HG03439 (cell line): ENCODE results near the gene MRPS35.
A peak's percentile ranks its signal among the peaks of the same experiment; 100 is the strongest.

Experiments
- ATAC-seq: cut with Tn5 transposase; IDR thresholded peaks from one replicate; pipeline ENCODE4 v1.9.1; 2021; ENCODE audit warnings: mild to moderate bottlenecking, moderate library complexity; ENCODE audit not compliant: unreplicated experiment

MRPS35 gene

DNA sequence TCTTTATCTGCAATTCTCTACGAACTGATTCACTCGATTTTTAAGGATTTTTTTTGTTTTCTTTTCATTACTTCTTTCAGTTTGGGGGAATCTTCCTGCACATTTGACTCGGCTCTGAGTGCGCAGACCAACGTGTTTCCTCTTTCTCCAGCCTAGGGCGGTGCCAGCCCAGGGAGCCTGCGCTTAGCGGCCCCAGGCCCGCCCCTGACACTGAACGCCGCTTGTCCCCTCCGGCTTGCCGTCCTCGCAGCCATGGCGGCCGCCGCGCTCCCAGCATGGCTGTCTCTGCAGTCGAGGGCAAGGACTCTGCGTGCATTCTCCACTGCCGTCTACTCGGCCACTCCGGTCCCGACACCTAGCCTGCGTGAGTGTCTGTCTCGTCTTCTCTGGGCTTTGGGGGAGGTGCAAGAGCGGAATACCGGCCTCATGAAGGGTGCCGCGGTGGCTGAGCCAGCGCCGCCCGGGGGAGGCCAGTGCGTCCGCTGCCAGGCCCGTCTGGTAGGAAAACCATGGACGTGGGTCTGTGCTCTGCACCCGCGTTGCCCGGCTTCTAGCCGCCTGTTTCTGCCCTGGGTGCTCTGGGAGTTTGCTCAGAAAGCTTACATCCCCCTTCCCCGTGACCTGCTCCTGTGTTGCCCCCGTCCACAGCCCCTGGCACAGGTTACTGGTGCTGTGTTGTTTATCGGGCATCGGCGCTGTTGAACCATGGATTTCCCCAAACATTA is at the start of gene MRPS35:
MRPS35 (plus strand) TSS at position 241 of the 725 bp plus-strand sequence; CDS start at position 253, 12 bp downstream.
- ATAC-seq = peak; percentile 96

DNA sequence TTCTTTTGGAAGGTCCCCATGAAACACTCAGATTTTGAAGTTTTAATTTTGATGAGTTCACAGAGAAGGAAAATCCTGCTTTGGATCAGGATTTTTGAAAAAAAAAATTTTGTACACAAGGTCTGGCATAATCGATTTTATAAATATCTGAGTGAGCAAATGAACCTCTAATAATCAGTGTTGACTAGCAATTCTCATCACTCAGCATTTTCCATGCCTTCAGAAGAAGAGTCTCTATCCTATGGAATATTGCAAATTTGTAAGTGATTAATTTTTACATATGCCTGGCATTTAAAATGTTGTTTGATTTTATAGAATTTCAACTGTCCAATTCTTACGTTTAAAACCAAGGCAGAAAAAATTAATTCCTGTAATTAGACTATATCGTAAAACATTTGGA is 44.9 kb upstream of the MRPS35 start:
- ATAC-seq = no peak

- no peak for ATAC-seq
These were observed 44.1 kb upstream of the MRPS35 start for GRCh38 chr12:27666510-27666909.

DNA sequence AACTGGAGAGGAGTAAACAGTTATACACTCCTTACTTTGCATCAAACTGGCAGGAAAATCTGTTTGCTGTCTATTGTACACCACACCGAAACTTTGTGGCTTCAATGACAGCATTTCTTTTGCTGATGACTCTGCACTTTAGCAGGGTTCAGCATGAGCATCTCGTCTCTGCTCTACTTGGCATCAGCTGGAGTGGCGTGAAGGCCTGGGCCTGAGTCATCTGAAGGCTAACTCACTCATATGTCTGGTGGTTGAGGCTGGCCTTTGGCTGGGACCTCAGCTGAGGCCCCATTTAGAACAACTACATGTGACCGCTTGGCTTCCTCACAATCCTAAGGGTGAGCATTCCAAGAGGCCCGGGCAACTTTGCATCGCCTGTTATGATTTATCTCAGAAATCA is 43.1 kb upstream of the MRPS35 start:
- no peak for ATAC-seq

- no peak for ATAC-seq
These were observed 38.6 kb upstream of the MRPS35 start for GRCh38 chr12:27672051-27672450.

- ATAC-seq = no peak
These were observed 38.0 kb upstream of the MRPS35 start for GRCh38 chr12:27672643-27673042.

DNA sequence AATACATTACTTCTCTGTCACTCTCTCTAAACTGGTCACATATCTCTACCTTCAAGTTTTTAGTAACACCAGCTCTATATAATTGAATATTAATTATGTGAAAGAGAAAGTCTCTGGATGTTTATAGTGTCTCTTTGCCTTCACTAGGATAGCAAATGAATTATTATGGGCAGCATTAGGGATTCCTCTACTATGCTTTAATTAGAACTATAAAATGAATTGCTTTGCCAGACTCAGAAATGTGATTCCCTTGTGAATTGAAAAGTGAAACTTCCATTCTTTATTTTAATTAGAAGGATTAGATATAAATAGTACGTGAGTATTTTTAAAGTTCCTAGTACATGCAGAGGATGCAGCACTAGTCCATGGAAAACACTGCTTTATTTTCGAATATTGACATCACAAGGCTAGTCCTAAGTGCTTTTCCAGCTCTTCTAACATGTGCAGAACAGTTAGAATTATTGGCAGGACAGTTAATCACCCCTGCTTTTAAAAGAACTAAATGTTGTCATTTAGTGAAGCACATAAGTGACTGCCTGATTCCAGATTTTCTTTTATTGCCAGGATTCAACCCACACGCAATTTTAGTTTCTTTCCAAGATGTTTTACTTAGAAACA is 37.4 kb upstream of the MRPS35 start:
- no peak for ATAC-seq

DNA sequence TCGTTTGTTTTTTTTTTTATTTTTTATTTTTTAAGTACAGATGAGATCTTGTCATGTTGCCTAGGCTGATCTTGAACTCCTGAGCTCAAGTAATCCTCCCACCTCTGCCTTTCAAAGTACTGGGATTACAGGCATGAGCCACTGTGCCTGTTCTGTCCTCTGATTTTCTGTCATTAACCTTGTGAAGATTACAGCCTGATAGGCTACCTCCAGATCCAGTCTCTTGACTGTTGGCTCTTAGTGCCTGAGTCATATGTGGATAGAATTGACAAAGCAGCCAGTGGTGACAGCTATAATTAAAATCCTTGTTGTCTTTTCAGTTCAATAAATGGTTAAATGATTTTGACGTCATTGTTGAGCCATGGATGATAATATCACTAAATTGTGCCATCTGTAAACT is 35.6 kb upstream of the MRPS35 start:
- no peak for ATAC-seq

DNA sequence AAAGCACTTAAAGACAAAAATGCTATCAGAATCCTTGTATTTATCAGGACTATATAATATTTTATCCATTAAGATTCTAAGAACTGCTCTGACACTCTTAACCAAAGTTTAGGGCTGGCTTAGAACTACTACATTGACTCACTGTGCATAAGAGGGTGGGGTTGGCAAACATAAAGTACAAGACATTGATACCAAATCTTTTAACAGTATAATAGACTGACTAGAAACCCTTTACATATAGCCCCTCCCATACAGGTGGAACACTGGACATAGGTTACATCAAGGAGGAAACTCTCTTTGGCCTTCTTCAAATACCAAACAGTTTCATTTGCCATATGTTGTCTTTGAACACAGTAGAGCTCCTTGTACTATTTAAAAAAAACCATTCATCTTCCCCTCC is 30.0 kb upstream of the MRPS35 start:
- ATAC-seq = no peak

DNA sequence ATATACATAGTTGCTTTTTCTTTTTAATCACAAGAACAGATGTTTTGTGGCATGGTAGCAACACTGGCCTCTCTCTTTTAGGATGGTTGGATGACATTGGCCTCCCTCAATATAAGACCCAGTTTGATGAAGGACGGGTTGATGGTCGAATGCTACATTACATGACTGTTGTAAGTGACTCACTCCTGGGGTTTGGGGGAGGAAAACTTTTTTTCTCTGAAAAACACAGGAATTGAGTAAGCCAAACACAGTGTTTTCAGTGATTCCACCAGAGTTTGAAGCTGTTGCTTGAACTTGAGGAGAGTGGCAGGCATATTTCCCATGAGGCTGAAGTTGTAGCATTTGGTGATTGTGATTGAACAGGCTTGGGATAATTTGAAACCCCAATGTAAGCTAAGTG is 28.1 kb upstream of the MRPS35 start:
- no peak for ATAC-seq

DNA sequence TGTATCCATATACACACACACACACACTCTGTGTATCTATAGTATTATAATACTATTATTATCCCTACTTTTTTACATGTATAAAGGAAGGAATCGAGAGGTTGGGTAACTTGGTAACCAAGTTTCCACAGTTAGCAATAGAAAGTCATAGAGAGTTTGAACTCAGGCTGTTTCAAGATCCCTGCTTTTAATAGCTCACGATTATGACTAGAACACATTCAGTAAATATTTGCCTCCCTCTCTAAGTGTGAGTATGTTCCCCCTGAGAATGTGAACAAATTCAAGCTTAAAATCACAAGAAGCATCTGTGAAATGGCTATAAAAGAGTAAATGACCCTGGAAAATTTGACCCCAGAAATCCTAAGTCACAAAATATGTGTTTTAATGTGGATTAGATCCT is 25.4 kb upstream of the MRPS35 start:
- no peak for ATAC-seq

- ATAC-seq = no peak
These were observed 24.5 kb upstream of the MRPS35 start for GRCh38 chr12:27686147-27686546.

DNA sequence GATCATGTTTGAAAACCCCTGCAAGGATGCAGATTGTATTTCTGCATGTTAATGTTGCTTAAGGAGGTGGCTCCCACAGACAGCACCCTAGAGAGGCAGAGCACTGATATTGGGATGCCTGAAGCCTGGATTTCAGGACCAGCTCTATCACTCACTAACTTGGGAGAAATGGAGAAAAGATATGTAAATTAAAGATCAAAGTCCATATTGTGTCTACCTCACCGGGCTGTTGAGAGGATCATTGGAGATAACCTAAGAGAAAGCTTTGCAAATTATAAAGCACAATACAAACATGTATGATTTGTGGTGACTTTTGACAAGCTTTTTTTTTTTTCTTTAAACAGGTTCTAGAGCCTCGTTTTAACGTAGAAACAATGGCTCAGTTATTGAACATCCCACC is 22.0 kb upstream of the MRPS35 start:
- ATAC-seq = no peak

- no peak for ATAC-seq
These were observed 21.0 kb upstream of the MRPS35 start for GRCh38 chr12:27689558-27690180.

DNA sequence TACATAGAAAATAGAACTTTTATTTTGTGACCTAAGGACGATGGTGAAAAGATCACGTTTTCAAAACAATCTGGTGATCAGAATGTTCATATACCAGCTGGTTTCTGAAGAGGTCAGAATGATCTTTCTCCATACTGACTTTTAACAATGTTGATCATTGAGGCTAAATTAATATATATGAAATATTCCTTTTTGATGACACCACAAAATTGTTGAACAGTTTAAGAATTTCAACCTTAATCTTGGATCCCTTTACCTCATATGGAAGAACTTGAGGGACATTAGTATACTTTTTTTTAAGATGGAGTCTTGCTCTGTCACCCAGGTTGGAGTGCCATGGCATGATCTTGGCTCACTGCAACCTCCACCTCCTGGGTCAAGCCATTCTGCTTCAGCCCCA is 17.2 kb upstream of the MRPS35 start:
- ATAC-seq = no peak

GRCh38 chr12:27695556-27696292 is 14.9 kb upstream of the MRPS35 start:
- no peak for ATAC-seq

GRCh38 chr12:27696293-27696652 is 14.4 kb upstream of the MRPS35 start, which contains the start of gene REP15:
Gene REP15 (plus strand): TSS chr12:27696447. CDS start chr12:27696563, 116 bp downstream.
- no peak for ATAC-seq

- ATAC-seq = no peak
These were observed 13.6 kb upstream of the MRPS35 start for GRCh38 chr12:27696864-27697564.

- ATAC-seq = peak; percentile 82
These were observed 6.7 kb upstream of the MRPS35 start for GRCh38 chr12:27703720-27704452.

GRCh38 chr12:27705263-27705662 is 5.4 kb upstream of the MRPS35 start:
- no peak for ATAC-seq
